Activated CD4-positive, CD25-positive, alpha-beta regulatory T cell treated with anti-CD3 and anti-CD28 coated beads, Interleukin-2, amount 50 U/mL, for 24 hours (primary cell): ENCODE data around the gene VGLL1.
A peak's percentile ranks its signal among the peaks of the same experiment; 100 is the strongest.

Experiments used
- ATAC-seq, 2 donors: fragments of 150-1000 bp; cut with Tn5 transposase; one replicate each; pipeline ENCODE4 v1.10.0; 2021; ENCODE audit warnings: mild to moderate bottlenecking in 1 of 2, moderate library complexity in 1 of 2

VGLL1 gene

GRCh38 chrX:136555694-136556093, 23.7 kb downstream of the VGLL1 start:
- no peak for ATAC-seq

- no peak for ATAC-seq
Observed at GRCh38 chrX:136572030-136572429, 40.0 kb downstream of the VGLL1 start.

- ATAC-seq: no peak
Observed at GRCh38 chrX:136574548-136574947, 42.5 kb downstream of the VGLL1 start.

GRCh38 chrX:136577552-136577951, 45.5 kb downstream of the VGLL1 start:
- peak; percentile 89 to 96 for ATAC-seq

- no peak for ATAC-seq
Observed at GRCh38 chrX:136580316-136580715, 48.3 kb downstream of the VGLL1 start.

- no peak for ATAC-seq
Observed at GRCh38 chrX:136582624-136583023, 50.6 kb downstream of the VGLL1 start.

GRCh38 chrX:136584545-136584944, 52.5 kb downstream of the VGLL1 start:
- peak; percentile 20 to 42 for ATAC-seq

GRCh38 chrX:136585262-136585661, 53.2 kb downstream of the VGLL1 start:
- no peak for ATAC-seq

GRCh38 chrX:136585960-136586359, 53.9 kb downstream of the VGLL1 start:
- no peak for ATAC-seq

GRCh38 chrX:136586386-136586785, 54.4 kb downstream of the VGLL1 start:
- peak; percentile 23 to 31 for ATAC-seq

GRCh38 chrX:136587532-136587931, 55.5 kb downstream of the VGLL1 start:
- ATAC-seq: no peak

GRCh38 chrX:136588036-136588435, 56.0 kb downstream of the VGLL1 start:
- ATAC-seq: peak; percentile 79 to 87

- ATAC-seq: no peak
Observed at GRCh38 chrX:136589966-136590365, 58.0 kb downstream of the VGLL1 start.

GRCh38 chrX:136597356-136597755, 65.3 kb downstream of the VGLL1 start:
- no peak for ATAC-seq

GRCh38 chrX:136597954-136598353, 65.9 kb downstream of the VGLL1 start:
- ATAC-seq: no peak

- peak; percentile 74 to 83 for ATAC-seq
Observed at GRCh38 chrX:136598631-136599030, 66.6 kb downstream of the VGLL1 start.

GRCh38 chrX:136600059-136600458, 68.0 kb downstream of the VGLL1 start:
- ATAC-seq: no peak
